OCI-LY7 (cell line): ENCODE measurements around the gene UMAD1.

Experiments
- EZH2phosphoT487 ChIP-seq: fragments of 200-600 bp; sonication (generic); IDR thresholded peaks from 2 replicates; pipeline ENCODE4 v1.6.1; 2018; ENCODE audit warnings: low read depth, borderline replicate concordance, mild to moderate bottlenecking, mixed run types, antibody characterized with exemption, low read length, moderate library complexity, mixed read lengths
- TF ChIP-seq, protein P1 (sequence below): fragments of 200-600 bp; sonication (generic); conservative IDR thresholded peaks from 2 replicates; pipeline ENCODE4 v1.5.1; 2014; ENCODE audit warnings: mild to moderate bottlenecking, antibody characterized with exemption, low read length, moderate library complexity, mixed read lengths

DNA sequence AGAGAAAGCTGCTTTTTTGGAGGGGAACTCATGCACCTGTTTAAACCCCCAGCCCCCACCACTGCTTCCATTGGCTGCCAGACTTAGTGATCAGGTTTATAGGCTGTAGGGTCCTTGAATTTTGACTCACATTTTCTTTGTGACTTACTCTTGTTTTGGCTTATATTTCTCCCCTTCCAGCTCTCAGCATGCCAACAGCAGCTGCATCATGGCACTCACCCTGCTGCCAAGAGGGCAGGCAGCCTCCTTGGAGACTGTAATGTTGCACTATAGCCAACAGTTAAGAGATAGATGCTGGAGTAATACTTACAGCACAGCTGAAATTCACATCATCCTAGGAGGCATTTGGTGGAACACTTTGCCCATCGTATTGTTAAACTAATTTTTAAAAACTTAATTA is 230.0 kb downstream of the UMAD1 start:
- TF ChIP-seq, protein P1, sequence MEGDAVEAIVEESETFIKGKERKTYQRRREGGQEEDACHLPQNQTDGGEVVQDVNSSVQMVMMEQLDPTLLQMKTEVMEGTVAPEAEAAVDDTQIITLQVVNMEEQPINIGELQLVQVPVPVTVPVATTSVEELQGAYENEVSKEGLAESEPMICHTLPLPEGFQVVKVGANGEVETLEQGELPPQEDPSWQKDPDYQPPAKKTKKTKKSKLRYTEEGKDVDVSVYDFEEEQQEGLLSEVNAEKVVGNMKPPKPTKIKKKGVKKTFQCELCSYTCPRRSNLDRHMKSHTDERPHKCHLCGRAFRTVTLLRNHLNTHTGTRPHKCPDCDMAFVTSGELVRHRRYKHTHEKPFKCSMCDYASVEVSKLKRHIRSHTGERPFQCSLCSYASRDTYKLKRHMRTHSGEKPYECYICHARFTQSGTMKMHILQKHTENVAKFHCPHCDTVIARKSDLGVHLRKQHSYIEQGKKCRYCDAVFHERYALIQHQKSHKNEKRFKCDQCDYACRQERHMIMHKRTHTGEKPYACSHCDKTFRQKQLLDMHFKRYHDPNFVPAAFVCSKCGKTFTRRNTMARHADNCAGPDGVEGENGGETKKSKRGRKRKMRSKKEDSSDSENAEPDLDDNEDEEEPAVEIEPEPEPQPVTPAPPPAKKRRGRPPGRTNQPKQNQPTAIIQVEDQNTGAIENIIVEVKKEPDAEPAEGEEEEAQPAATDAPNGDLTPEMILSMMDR, result no peak
- no peak for TF ChIP-seq EZH2phosphoT487
